Urothelium cell line (cell line): ENCODE data around the gene UCHL5.
A peak's percentile ranks its signal among the peaks of the same experiment; 100 is the strongest.
"Not testable (repeated sequence)": the region's sequence is repeated elsewhere in the genome, so short reads cannot be mapped to it uniquely, and the experiment has no call there.

Experiments used
- DNase-seq: peaks from one replicate; pipeline ENCODE4 v3.0.0; 2011; ENCODE audit warnings: low spot score, mixed read lengths
- FAIRE-seq: peaks from 2 replicates; lab custom pipeline; 2011; peaks lifted over from hg19 to GRCh38; lab: Jason Lieb, UNC

UCHL5 gene

GRCh38 chr1:193065954-193066353 lies 6.8 kb upstream of the UCHL5 start:
- FAIRE-seq = no peak

GRCh38 chr1:193062698-193063463 lies 3.7 kb upstream of the UCHL5 start:
- FAIRE-seq (no peak), DNase-seq (no peak)

More at GRCh38 chr1:193065954-193066353, 6.8 kb upstream of the UCHL5 start:
- DNase-seq = no peak

- DNase-seq (no peak), FAIRE-seq (no peak)
Observed at GRCh38 chr1:193060938-193061337, 1.8 kb upstream of the UCHL5 start.

GRCh38 chr1:193060406-193060805 lies 1.2 kb upstream of the UCHL5 start:
- FAIRE-seq (no peak), DNase-seq (no peak)

- DNase-seq = no peak
- FAIRE-seq = no peak
Observed at GRCh38 chr1:193060115-193060403, 899 bp upstream of the UCHL5 start.

- DNase-seq (peak; percentile 0), FAIRE-seq (no peak)
Observed at GRCh38 chr1:193058529-193059281, 455 bp downstream of the UCHL5 start.

- no peak for FAIRE-seq
- DNase-seq = no peak
Observed at GRCh38 chr1:193054169-193054675, 4.9 kb downstream of the UCHL5 start.

- FAIRE-seq, DNase-seq: not testable (repeated sequence)
Observed at GRCh38 chr1:193048913-193049312, 10.2 kb downstream of the UCHL5 start.

- DNase-seq (no peak), FAIRE-seq (no peak)
Observed at GRCh38 chr1:193042766-193043691, 16.1 kb downstream of the UCHL5 start.

GRCh38 chr1:193040011-193040410 lies 19.1 kb downstream of the UCHL5 start:
- FAIRE-seq (no peak), DNase-seq (no peak)

- no peak for DNase-seq
- no peak for FAIRE-seq
Observed at GRCh38 chr1:193036337-193037047, 22.7 kb downstream of the UCHL5 start.

- FAIRE-seq = no peak
Observed at GRCh38 chr1:193033610-193034009, 25.6 kb downstream of the UCHL5 start.

GRCh38 chr1:193032643-193033427 lies 26.3 kb downstream of the UCHL5 start:
- DNase-seq, FAIRE-seq: not testable (repeated sequence)

More at GRCh38 chr1:193033610-193034009, 25.6 kb downstream of the UCHL5 start:
- DNase-seq = no peak

- FAIRE-seq (no peak), DNase-seq (no peak)
Observed at GRCh38 chr1:193031431-193031830, 27.7 kb downstream of the UCHL5 start.

- DNase-seq (no peak), FAIRE-seq (no peak)
Observed at GRCh38 chr1:193030280-193030679, 28.9 kb downstream of the UCHL5 start.

GRCh38 chr1:193025218-193025617 lies 33.9 kb downstream of the UCHL5 start:
- no peak for FAIRE-seq
- no peak for DNase-seq

GRCh38 chr1:193019442-193020026 lies 39.6 kb downstream of the UCHL5 start:
- DNase-seq (peak; percentile 0), FAIRE-seq (no peak)

GRCh38 chr1:193016788-193017187 lies 42.4 kb downstream of the UCHL5 start:
- FAIRE-seq (no peak), DNase-seq (no peak)

GRCh38 chr1:193014400-193014799 lies 44.8 kb downstream of the UCHL5 start:
- DNase-seq (no peak), FAIRE-seq (no peak)
